HCT116 (cell line): ENCODE measurements around the gene NGEF. TPM values are rescaled to one million over a fixed set of nuclear protein-coding genes. Genes with fewer than 3 reads are reported as not detected.

ENCODE experiments used
- ATAC-seq: fragments of 200-7000 bp; cut with Tn5 transposase; 2 replicates; pipeline ENCODE4 v1.9.1; 2020; ENCODE audit warnings: mild to moderate bottlenecking, moderate library complexity
- BruUV-seq: library from RNA; stranded (reverse); fragments of 400-500 nt; replicated peaks from 2 replicates; lab custom pipeline; 2021; lab: Mats Ljungman, UMichigan
- CTCF ChIA-PET: fragments of 300-600 bp; sonication (Branson Sonifier 250); formaldehyde crosslinking; loops from one replicate; lab custom pipeline; 2021; ENCODE audit warnings: antibody characterized with exemption; lab: Charles Lee
- POLR2A ChIA-PET: fragments of 300-600, 350-600 bp; sonication (Branson Sonifier 250); formaldehyde crosslinking; loops from one replicate; lab custom pipeline; 2021; ENCODE audit warnings: antibody characterized with exemption; lab: Charles Lee
- RAD21 ChIA-PET, 2 experiments: fragments of 300-600 bp; sonication (Branson Sonifier 250); formaldehyde crosslinking; loops; one replicate each; lab custom pipeline; 2023; ENCODE audit warnings: low total read pairs in 2 of 2; ENCODE audit not compliant: uncharacterized antibody in 2 of 2, unreplicated experiment in 2 of 2, low non-redundant PET in 1 of 2; lab: Charles Lee
- DNase-seq: peaks from one replicate; pipeline ENCODE4 v3.0.0-alpha.2; 2010; ENCODE audit warnings: low read depth, low spot score
- H2AFZ ChIP-seq: fragments of 200-600 bp; shearing (Covaris generic), sonication (generic); 2 replicates; pipeline ENCODE4 v1.6.1; 2017; ENCODE audit warnings: low read depth, mixed run types, mixed read lengths, antibody characterized with exemption, low read length; ENCODE audit not compliant: poor library complexity, severe bottlenecking
- H3K27ac ChIP-seq: 2 replicates; pipeline ENCODE4 v1.5.1; 2012; ENCODE audit warnings: low read depth, low read length
- H3K27me3 ChIP-seq: fragments of 200-600 bp; sonication (generic); 2 replicates; pipeline ENCODE4 v1.6.1; 2016; ENCODE audit warnings: mixed run types, low read length, mixed read lengths; ENCODE audit not compliant: insufficient read depth
- H3K36me3 ChIP-seq, 2 experiments: fragments of 200-500 bp in 1 of 2; fragments of 200-600 bp in 1 of 2; sonication (Bioruptor generic) in 1 of 2; sonication (generic) in 1 of 2; 2 replicates each; pipeline versions ENCODE4 v1.5.1 to v1.6.1; 2014 to 2016; ENCODE audit warnings: low read length in 2 of 2, inconsistent platforms in 1 of 2, mixed read lengths in 1 of 2, mixed run types in 1 of 2; ENCODE audit not compliant: insufficient read depth in 2 of 2, control insufficient read depth in 1 of 2
- H3K4me1 ChIP-seq, 2 experiments: fragments of 200-600 bp in 1 of 2; sonication (generic) in 1 of 2; 2 replicates each; pipeline versions ENCODE4 v1.5.1 to v1.6.1; 2012 to 2017; ENCODE audit warnings: low read length in 2 of 2, inconsistent platforms in 1 of 2, mild to moderate bottlenecking in 1 of 2, mixed read lengths in 1 of 2, mixed run types in 1 of 2, moderate library complexity in 1 of 2; ENCODE audit not compliant: insufficient read depth in 2 of 2, control insufficient read depth in 1 of 2
- H3K4me2 ChIP-seq: fragments of 200-600 bp; sonication (generic); 2 replicates; pipeline ENCODE4 v1.6.1; 2017; ENCODE audit warnings: mixed run types, low read length, mixed read lengths
- H3K4me3 ChIP-seq, 2 experiments: fragments of 200-600 bp in 1 of 2; sonication (generic) in 1 of 2; replicated peaks in 1 of 2; 2 replicates each; pipeline ENCODE4 v1.5.1; 2011 to 2016; ENCODE audit warnings: low read length in 2 of 2, control low read depth in 1 of 2, low read depth in 1 of 2, mild to moderate bottlenecking in 1 of 2, mixed read lengths in 1 of 2, mixed run types in 1 of 2
- H3K79me2 ChIP-seq: fragments of 200-600 bp; sonication (generic); 2 replicates; pipeline ENCODE4 v1.6.1; 2017; ENCODE audit warnings: mild to moderate bottlenecking, mixed run types, low read length, moderate library complexity, mixed read lengths; ENCODE audit not compliant: insufficient read depth
- H3K9ac ChIP-seq: fragments of 200-600 bp; sonication (generic); 2 replicates; pipeline ENCODE4 v1.6.1; 2016; ENCODE audit warnings: low read length, mixed read lengths
- H3K9me2 ChIP-seq: fragments of 200-600 bp; sonication (generic), shearing (Covaris generic); 2 replicates; pipeline ENCODE4 v1.6.1; 2017; ENCODE audit warnings: mixed run types, mild to moderate bottlenecking, moderate library complexity; ENCODE audit not compliant: insufficient read depth
- H3K9me3 ChIP-seq, 2 experiments: fragments of 200-500 bp in 1 of 2; fragments of 200-600 bp in 1 of 2; sonication (Bioruptor generic) in 1 of 2; sonication (generic) in 1 of 2; 2 replicates each; pipeline ENCODE4 v1.6.1; 2014 to 2017; ENCODE audit warnings: low read length in 2 of 2, mixed read lengths in 2 of 2, inconsistent platforms in 1 of 2, low read depth in 1 of 2, mild to moderate bottlenecking in 1 of 2, mixed run types in 1 of 2, moderate library complexity in 1 of 2; ENCODE audit not compliant: control insufficient read depth in 1 of 2, insufficient read depth in 1 of 2
- H4K20me1 ChIP-seq: fragments of 200-600 bp; sonication (generic), shearing (Covaris generic); 2 replicates; pipeline ENCODE4 v1.6.1; 2017; ENCODE audit warnings: mixed run types, mild to moderate bottlenecking, moderate library complexity; ENCODE audit not compliant: insufficient read depth
- CEBPB ChIP-seq: IDR thresholded peaks from 2 replicates; pipeline ENCODE4 v1.6.1; 2012; ENCODE audit warnings: low read depth
- CTCF ChIP-seq, 3 experiments: fragments of 200-600 bp in 1 of 3; sonication (generic) in 1 of 3; IDR thresholded peaks in 2 of 3; conservative IDR thresholded peaks in 1 of 3; 2 replicates each; pipeline ENCODE4 v1.5.1; 2012 to 2017; ENCODE audit warnings: low read depth in 2 of 3, low read length in 2 of 3, antibody characterized with exemption in 1 of 3, borderline replicate concordance in 1 of 3, control low read depth in 1 of 3, mild to moderate bottlenecking in 1 of 3, mixed read lengths in 1 of 3, mixed run types in 1 of 3, moderate library complexity in 1 of 3; ENCODE audit not compliant: insufficient read depth in 1 of 3
- EGR1 ChIP-seq: IDR thresholded peaks from 2 replicates; pipeline ENCODE4 v1.6.1; 2012; ENCODE audit warnings: low read depth
- EZH2phosphoT487 ChIP-seq: fragments of 200-600 bp; IDR thresholded peaks from 2 replicates; pipeline ENCODE4 v1.6.1; 2018; ENCODE audit warnings: antibody characterized with exemption, borderline replicate concordance
- FOSL1 ChIP-seq: IDR thresholded peaks from 2 replicates; pipeline ENCODE4 v1.6.1; 2012; ENCODE audit warnings: low read depth
- JUND ChIP-seq: IDR thresholded peaks from 2 replicates; pipeline ENCODE4 v1.6.1; 2012
- POLR2A ChIP-seq: IDR thresholded peaks from 2 replicates; pipeline ENCODE4 v1.7.0; 2011; ENCODE audit warnings: borderline replicate concordance; ENCODE audit not compliant: insufficient read depth, insufficient read length; ENCODE audit errors: extremely low read depth
- POLR2AphosphoS5 ChIP-seq: IDR thresholded peaks from 2 replicates; pipeline ENCODE4 v1.6.1; 2011; ENCODE audit warnings: mild to moderate bottlenecking, low read depth, low read length, moderate library complexity
- RAD21 ChIP-seq: IDR thresholded peaks from 2 replicates; pipeline ENCODE4 v1.6.1; 2012; ENCODE audit warnings: low read depth, mild to moderate bottlenecking
- SRF ChIP-seq: IDR thresholded peaks from 2 replicates; pipeline ENCODE4 v1.6.1; 2012; ENCODE audit warnings: low read depth
- ZFX ChIP-seq: fragments of 450-650 bp; IDR thresholded peaks from 2 replicates; pipeline ENCODE4 v1.6.1; 2017
- intact Hi-C: fragments of 100-400 bp; cut with micrococcal nuclease; formaldehyde crosslinking; loops from 2 replicates; pipeline ENCODE4 v1.10.0; 2022
- total RNA-seq: library from RNA; stranded (reverse); gene quantifications from one replicate; pipeline ENCODE4 v1.2.1, GENCODE V29; 2021; ENCODE audit not compliant: unreplicated experiment

NGEF gene
- total RNA-seq, 1 experiment from 2014 or later, result 12.6 TPM

- CTCF ChIA-PET, result no interaction called here
- POLR2A ChIA-PET, result no interaction called here
Observed at GRCh38 chr2:232930059-232930400, 83.0 kb downstream of the NGEF start.

GRCh38 chr2:232929303-232930058, 83.6 kb downstream of the NGEF start:
- Histone ChIP-seq H3K9ac (no peak overlapping the region), H3K9me2 (no peaks in the 10 kb centered on the region), H2AFZ (no peak overlapping the region), H3K9me3 (no peaks in the 10 kb centered on the region), H4K20me1 (no peaks in the 10 kb centered on the region), H3K4me2 (no peak overlapping the region), H3K4me1 (no peaks in the 10 kb centered on the region; a peak in 1 of 4 replicates), H3K27me3 (no peaks in the 10 kb centered on the region), H3K79me2 (no peaks in the 10 kb centered on the region), H3K4me3 (no peak overlapping the region), H3K27ac (no peak overlapping the region), H3K36me3 (no peaks in the 10 kb centered on the region)
- DNase-seq, result no peak
- RAD21 ChIA-PET, result no interaction called here
- CTCF ChIA-PET, result no interaction called here
- TF ChIP-seq ZFX (no peak), CEBPB (no peak), FOSL1 (no peak), RAD21 (no peak), EGR1 (no peak), EZH2phosphoT487 (no peak), POLR2A (no peak), POLR2AphosphoS5 (no peak), JUND (no peak), SRF (no peak)
- intact Hi-C loops, result no loop called here
- ATAC-seq, result no peak
- POLR2A ChIA-PET, result no interaction called here
- BruUV-seq, result no TSS peak

More at GRCh38 chr2:232930059-232930400, 83.0 kb downstream of the NGEF start:
- Histone ChIP-seq H3K4me3 (no peak overlapping the region), H3K27me3 (no peaks in the 10 kb centered on the region), H3K4me1 (no peaks in the 10 kb centered on the region; a peak in 1 of 4 replicates), H3K27ac (no peak overlapping the region), H3K79me2 (no peaks in the 10 kb centered on the region), H3K9ac (no peak overlapping the region), H2AFZ (no peak overlapping the region), H3K4me2 (no peak overlapping the region), H3K9me2 (no peaks in the 10 kb centered on the region), H4K20me1 (no peaks in the 10 kb centered on the region), H3K9me3 (no peaks in the 10 kb centered on the region), H3K36me3 (no peaks in the 10 kb centered on the region)
- no peak for DNase-seq
- TF ChIP-seq CTCF (IDR thresholded peaks at IDR 0.05 in 2 of 3, conservative IDR thresholded peaks at IDR 0.05 in 1 of 3; ENCODE audit: borderline replicate concordance in 1 of 3, insufficient read depth in 1 of 3, low read depth in 2 of 3, low read length in 2 of 3), result no peak
- RAD21 ChIA-PET, result no interaction called here
- BruUV-seq, result no TSS peak
- intact Hi-C loops, result no loop called here
- no peak for ATAC-seq
